ENCODE measurements around the gene CRYAB. TPM values are rescaled to one million over a fixed set of nuclear protein-coding genes. Genes with fewer than 3 reads are reported as not detected.

The CRYAB gene
- total and polyA plus RNA-seq, 2 of the 4 experiments (the other 2 are of a cell fraction): 6.5 to 19.5 TPM

DNA sequence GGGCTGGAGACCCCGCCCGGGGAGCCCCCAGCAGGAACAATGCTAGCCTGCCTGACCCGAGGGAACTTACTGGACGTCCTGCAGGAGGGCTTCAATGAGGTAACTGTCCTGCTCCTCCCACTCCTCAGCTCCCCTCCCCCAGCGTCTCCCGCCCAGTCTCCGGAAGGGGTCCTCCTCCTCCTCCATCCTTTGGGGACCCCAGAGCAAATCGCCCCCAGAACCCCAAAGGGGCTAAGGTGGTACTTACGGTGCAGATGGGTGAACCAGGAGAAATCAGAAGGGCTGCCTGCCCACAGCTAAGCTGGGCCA, 25.8 kb upstream of the CRYAB start:
- WGBS, 2 experiments (ENCODE audit: extremely low coverage in 2 of 2, insufficient read length in 1 of 2): 8% methylated on average over 2 of the region's 9 CpGs; no CpG with 5 or more reads in 1 of the 2 experiments
- in situ Hi-C loops (cut with MboI; ENCODE audit: low sequenced_read_pairs): loop anchor here (5.0 kb wide), 1 partner anchor 40 kb away; no protein-coding TSS in a partner anchor
- H3K27me3 ChIP-seq (ENCODE audit: control insufficient read depth, insufficient read depth, low read length): no peaks in the 10 kb centered on the region
- no peaks in the 10 kb centered on the region for H3K36me3 ChIP-seq (ENCODE audit: control insufficient read depth, insufficient read depth, low read length)
- H2AFZ ChIP-seq (replicated peaks; ENCODE audit: low read length, poor library complexity): peak overlapping the region; percentile 99
- peak overlapping the region; percentile 58 to 71; a peak in 2 of 4 replicates for H4K8ac ChIP-seq (ENCODE audit: low read depth in 2 of 2, low read length in 2 of 2)
- H4K5ac ChIP-seq (ENCODE audit: low read depth, low read length): peak overlapping the region; percentile 3; the same call in 1 of the 2 replicates
- peak overlapping the region; percentile 2; the same call in 1 of the 2 replicates for H3K18ac ChIP-seq (ENCODE audit: low read depth, low read length)
- peak overlapping the region; percentile 28 for H3K27ac ChIP-seq (ENCODE audit: insufficient read depth, low read length)
- no TSS peak for BruUV-seq (replicated peaks)
- peak overlapping the region; percentile 68 for H2BK120ac ChIP-seq (ENCODE audit: low read depth, low read length)
- dilution Hi-C loops (cut with HindIII; ENCODE audit: low sequenced_read_pairs, unreplicated experiment): no loop called here
- peak overlapping the region; percentile 76; the same call in 2 of the 3 replicates for H2BK15ac ChIP-seq (ENCODE audit: low read depth, low read length)
- peak overlapping the region; percentile 94 for H2AK9ac ChIP-seq (replicated peaks; ENCODE audit: low read depth, low read length, poor library complexity)
- H2AK5ac ChIP-seq (ENCODE audit: low read depth, low read length): peak overlapping the region; percentile 70
- TF ChIP-seq, protein P1, sequence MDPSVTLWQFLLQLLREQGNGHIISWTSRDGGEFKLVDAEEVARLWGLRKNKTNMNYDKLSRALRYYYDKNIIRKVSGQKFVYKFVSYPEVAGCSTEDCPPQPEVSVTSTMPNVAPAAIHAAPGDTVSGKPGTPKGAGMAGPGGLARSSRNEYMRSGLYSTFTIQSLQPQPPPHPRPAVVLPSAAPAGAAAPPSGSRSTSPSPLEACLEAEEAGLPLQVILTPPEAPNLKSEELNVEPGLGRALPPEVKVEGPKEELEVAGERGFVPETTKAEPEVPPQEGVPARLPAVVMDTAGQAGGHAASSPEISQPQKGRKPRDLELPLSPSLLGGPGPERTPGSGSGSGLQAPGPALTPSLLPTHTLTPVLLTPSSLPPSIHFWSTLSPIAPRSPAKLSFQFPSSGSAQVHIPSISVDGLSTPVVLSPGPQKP (IDR thresholded peaks at IDR 0.05; ENCODE audit: borderline replicate concordance, low read depth, low read length): no peak
- TF ChIP-seq CTCF (conservative IDR thresholded peaks at IDR 0.05; ENCODE audit: low read depth, low read length) (no peak), RFX5 (IDR thresholded peaks at IDR 0.05; ENCODE audit: low read depth, low read length) (no peak), MAFK (IDR thresholded peaks at IDR 0.05; ENCODE audit: low read depth, low read length) (no peak), NFE2L2 (IDR thresholded peaks at IDR 0.05; ENCODE audit: low read depth, low read length) (no peak), SMC3 (IDR thresholded peaks at IDR 0.05; ENCODE audit: low read depth, low read length) (no peak), BHLHE40 (IDR thresholded peaks at IDR 0.05; ENCODE audit: low read depth, low read length) (no peak), POLR2A (IDR thresholded peaks at IDR 0.05; ENCODE audit: low read depth, low read length) (no peak)
- H3K4me2 ChIP-seq (ENCODE audit: low read depth, low read length): peak overlapping the region; percentile 95
- peak overlapping the region; percentile 95 for H3K23ac ChIP-seq (ENCODE audit: low read depth, low read length)
- H4K20me1 ChIP-seq (ENCODE audit: insufficient read depth, low read length): no peaks in the 10 kb centered on the region
- peak overlapping the region; percentile 84 for H3K4me3 ChIP-seq (ENCODE audit: insufficient read depth, low read depth, low read length)
- peak overlapping the region; percentile 64 for H3K14ac ChIP-seq (replicated peaks; ENCODE audit: low read depth, low read length)
- peaks cover 31% of the 10 kb centered on the region for H3K4me1 ChIP-seq (ENCODE audit: control insufficient read depth, insufficient read depth, low read length)
- H3K79me1 ChIP-seq (ENCODE audit: low read depth in 1 of 2, low read length in 2 of 2): peaks cover 16 to 45% of the 10 kb centered on the region in 2 experiments
- DNase-seq: no peak
- H4K91ac ChIP-seq (ENCODE audit: insufficient read depth, low read depth, low read length): peak overlapping the region; percentile 75
- ChIA-PET POLR2A (ENCODE audit: unreplicated experiment) (interaction anchor here (1.3 kb wide), 1 partner anchor 40 kb away, joined by 3 read pairs; no protein-coding TSS in a partner anchor), CTCF (interaction anchor here (0.5 to 0.6 kb wide), 2 partner anchors 38 to 326 kb away, joined by 3 to 4 read pairs; no protein-coding TSS in a partner anchor)
- H3K9ac ChIP-seq (ENCODE audit: low read depth, low read length): peak overlapping the region; percentile 25
- H2BK5ac ChIP-seq (ENCODE audit: low read depth, low read length, poor library complexity, severe bottlenecking): peak overlapping the region; percentile 72
- H3K9me3 ChIP-seq (ENCODE audit: control insufficient read depth, insufficient read depth, low read length): no peaks in the 10 kb centered on the region
- peak overlapping the region; percentile 28; the same call in 1 of the 2 replicates for H3K56ac ChIP-seq (ENCODE audit: extremely low read depth, insufficient read depth, low read length)
- peak; percentile 9; the same call in 1 of the 2 replicates for ATAC-seq (ENCODE audit: low read depth)
- H3K9me1 ChIP-seq (ENCODE audit: insufficient read depth, low read length): peaks cover 29% of the 10 kb centered on the region
- peak overlapping the region; percentile 87 for H3K4ac ChIP-seq (ENCODE audit: low read depth, low read length)
- intact Hi-C loops (cut with micrococcal nuclease): loop anchor here (2.0 kb wide), 1 partner anchor 59 kb away; the partner anchor contains the start of genes CFAP68 and FDXACB1
- H2BK20ac ChIP-seq (ENCODE audit: low read depth, low read length): peak overlapping the region; percentile 64
